OCI-LY1 (cell line): Measurements from ENCODE around the gene PTP4A1.

Experiments
- CTCF ChIP-seq: fragments of 200-600 bp; sonication (generic), shearing (Covaris generic); IDR thresholded peaks from 2 replicates; pipeline ENCODE4 v1.5.1; 2017; ENCODE audit warnings: mild to moderate bottlenecking, antibody characterized with exemption, low read length, moderate library complexity, mixed read lengths
- EZH2 ChIP-seq: fragments of 200-600 bp; sonication (generic), shearing (Covaris generic); IDR thresholded peaks from 2 replicates; pipeline ENCODE4 v1.8.0; 2017; ENCODE audit warnings: borderline replicate concordance, mixed run types, mild to moderate bottlenecking, antibody characterized with exemption, low read length, moderate library complexity, mixed read lengths

- TF ChIP-seq CTCF, result no peak
- no peak for TF ChIP-seq EZH2
Observed at GRCh38 chr6:63609231-63609630, 37.0 kb downstream of the PTP4A1 start.
